ENCODE data around the gene ZNF320.
"Not testable (repeated sequence)": the region's sequence is repeated elsewhere in the genome, so short reads cannot be mapped to it uniquely, and the experiment has no call there.

The ZNF320 gene

GRCh38 chr19:52922841-52923777 is 25.7 kb upstream of the ZNF320 start, which contains the start of gene ZNF888:
ZNF888 (minus strand) TSS chr19:52923428; CDS start chr19:52917873, 5,555 bp downstream.
- no peak for DNase-seq (ENCODE audit: low read depth, low spot score)

GRCh38 chr19:52917531-52917930 is 20.1 kb upstream of the ZNF320 start:
- no peak for DNase-seq (ENCODE audit: low read depth, low spot score)

GRCh38 chr19:52910648-52911047 is 13.2 kb upstream of the ZNF320 start:
- DNase-seq (ENCODE audit: low read depth, low spot score) = no peak

GRCh38 chr19:52904052-52904780 is 6.8 kb upstream of the ZNF320 start:
- not testable (repeated sequence) for DNase-seq (ENCODE audit: low read depth, low spot score)

- no peak for DNase-seq (ENCODE audit: low read depth, low spot score)
Measured at GRCh38 chr19:52901842-52902241, 4.4 kb upstream of the ZNF320 start.

GRCh38 chr19:52898596-52898995 is 1.2 kb upstream of the ZNF320 start:
- DNase-seq (ENCODE audit: low read depth, low spot score) = not testable (repeated sequence)

GRCh38 chr19:52898101-52898500 is 666 bp upstream of the ZNF320 start:
- no peak for DNase-seq (ENCODE audit: low read depth, low spot score)

- DNase-seq (ENCODE audit: low read depth, low spot score) = no peak
Measured at GRCh38 chr19:52896431-52897137, 851 bp downstream of the ZNF320 start.

- no peak for DNase-seq (ENCODE audit: low read depth, low spot score)
Measured at GRCh38 chr19:52891336-52891735, 6.1 kb downstream of the ZNF320 start.

GRCh38 chr19:52889931-52890330 is 7.5 kb downstream of the ZNF320 start:
- no peak for DNase-seq (ENCODE audit: low read depth, low spot score)

- DNase-seq (ENCODE audit: low read depth, low spot score) = no peak
Measured at GRCh38 chr19:52889076-52889475, 8.4 kb downstream of the ZNF320 start.

GRCh38 chr19:52880895-52881389 is 16.5 kb downstream of the ZNF320 start:
- DNase-seq (ENCODE audit: low read depth, low spot score) = no peak

GRCh38 chr19:52872996-52873395 is 24.4 kb downstream of the ZNF320 start:
- DNase-seq (ENCODE audit: low read depth, low spot score) = not testable (repeated sequence)

- DNase-seq (ENCODE audit: low read depth, low spot score) = no peak
Measured at GRCh38 chr19:52871466-52871865, 26.0 kb downstream of the ZNF320 start.

- DNase-seq (ENCODE audit: low read depth, low spot score) = not testable (repeated sequence)
Measured at GRCh38 chr19:52868031-52868430, 29.4 kb downstream of the ZNF320 start.

GRCh38 chr19:52857378-52858191 is 39.9 kb downstream of the ZNF320 start, which contains the start of gene ZNF468:
ZNF468 (minus strand) TSS chr19:52857619; CDS start chr19:52854272, 3,347 bp downstream.
- DNase-seq (ENCODE audit: low read depth, low spot score) = not testable (repeated sequence)

GRCh38 chr19:52856540-52857377 is 40.7 kb downstream of the ZNF320 start:
- not testable (repeated sequence) for DNase-seq (ENCODE audit: low read depth, low spot score)

Measured in smooth muscle cell of the brain vasculature (primary cell).